GM23248 (cell line): ENCODE data around the gene CXCL1.

ENCODE experiments used
- EZH2 ChIP-seq: fragments of 200-600 bp; sonication (generic); IDR thresholded peaks from 2 replicates; pipeline ENCODE4 v1.6.1; 2018; ENCODE audit warnings: antibody characterized with exemption, mild to moderate bottlenecking; ENCODE audit not compliant: insufficient read depth, poor library complexity, severe bottlenecking
- EZH2phosphoT487 ChIP-seq: fragments of 200-600 bp; sonication (generic); IDR thresholded peaks from 2 replicates; pipeline ENCODE4 v1.6.1; 2018; ENCODE audit warnings: antibody characterized with exemption, moderate library complexity, mild to moderate bottlenecking, low read depth; ENCODE audit not compliant: insufficient read depth

DNA sequence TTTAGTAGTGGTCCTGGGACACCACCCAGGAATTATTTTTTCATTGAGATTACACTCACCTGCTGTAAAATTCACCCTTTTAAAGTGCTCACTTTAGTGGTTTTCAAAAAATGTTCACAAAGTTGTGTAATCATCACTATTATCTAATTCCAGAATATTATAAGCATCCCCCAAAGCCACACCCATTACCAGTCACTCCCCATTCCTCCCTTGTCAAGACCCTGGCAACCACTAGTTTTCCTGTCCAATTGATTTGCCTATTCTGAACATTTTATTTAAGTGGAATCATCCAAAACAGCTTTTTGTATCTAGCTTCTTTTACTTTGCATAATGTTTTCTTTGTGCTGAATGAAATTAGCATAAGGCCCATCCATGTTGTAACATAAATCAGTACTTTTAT is 45.4 kb upstream of the CXCL1 start:
- TF ChIP-seq EZH2phosphoT487, result no peak
- TF ChIP-seq EZH2, result no peak
